Neural cell (in vitro differentiated cells): ENCODE data around the gene ERLIN1.

Source experiments
- EP300 ChIP-seq: fragments of 450-650 bp; conservative IDR thresholded peaks from 2 replicates; pipeline ENCODE4 v1.6.1; 2014; ENCODE audit warnings: antibody characterized with exemption, mild to moderate bottlenecking, moderate library complexity; ENCODE audit not compliant: poor library complexity, severe bottlenecking
- EZH2 ChIP-seq: fragments of 200-600, 300-800 bp; shearing (Covaris generic), sonication (generic); IDR thresholded peaks from 2 replicates; pipeline ENCODE4 v1.6.1; 2014; ENCODE audit warnings: antibody characterized with exemption, low read length, borderline replicate concordance, mild to moderate bottlenecking; ENCODE audit not compliant: insufficient read depth, poor library complexity, severe bottlenecking
- MXI1 ChIP-seq: fragments of 450-650 bp; conservative IDR thresholded peaks from 2 replicates; pipeline ENCODE4 v1.6.1; 2014; ENCODE audit warnings: antibody characterized with exemption, mild to moderate bottlenecking; ENCODE audit not compliant: poor library complexity, severe bottlenecking
- POLR2AphosphoS5 ChIP-seq: IDR thresholded peaks from 2 replicates; pipeline ENCODE4 v1.6.1; 2012
- SMC3 ChIP-seq: fragments of 450-650 bp; conservative IDR thresholded peaks from 2 replicates; pipeline ENCODE4 v1.6.1; 2014; ENCODE audit warnings: antibody characterized with exemption, mild to moderate bottlenecking, moderate library complexity; ENCODE audit not compliant: poor library complexity
- TAF1 ChIP-seq: IDR thresholded peaks from 2 replicates; pipeline ENCODE4 v1.6.1; 2012; ENCODE audit warnings: low read depth
- TF ChIP-seq, protein P1 (sequence below): fragments of 450-650 bp; IDR thresholded peaks from 2 replicates; pipeline ENCODE4 v1.5.1; 2014; ENCODE audit warnings: antibody characterized with exemption, mild to moderate bottlenecking, moderate library complexity; ENCODE audit not compliant: poor library complexity, severe bottlenecking
- TF ChIP-seq, protein P2 (sequence below): IDR thresholded peaks from 2 replicates; pipeline ENCODE4 v1.6.1; 2012; ENCODE audit warnings: borderline replicate concordance

GRCh38 chr10:100174699-100175677 lies 10.8 kb downstream of the ERLIN1 start:
- TF ChIP-seq, protein P1, sequence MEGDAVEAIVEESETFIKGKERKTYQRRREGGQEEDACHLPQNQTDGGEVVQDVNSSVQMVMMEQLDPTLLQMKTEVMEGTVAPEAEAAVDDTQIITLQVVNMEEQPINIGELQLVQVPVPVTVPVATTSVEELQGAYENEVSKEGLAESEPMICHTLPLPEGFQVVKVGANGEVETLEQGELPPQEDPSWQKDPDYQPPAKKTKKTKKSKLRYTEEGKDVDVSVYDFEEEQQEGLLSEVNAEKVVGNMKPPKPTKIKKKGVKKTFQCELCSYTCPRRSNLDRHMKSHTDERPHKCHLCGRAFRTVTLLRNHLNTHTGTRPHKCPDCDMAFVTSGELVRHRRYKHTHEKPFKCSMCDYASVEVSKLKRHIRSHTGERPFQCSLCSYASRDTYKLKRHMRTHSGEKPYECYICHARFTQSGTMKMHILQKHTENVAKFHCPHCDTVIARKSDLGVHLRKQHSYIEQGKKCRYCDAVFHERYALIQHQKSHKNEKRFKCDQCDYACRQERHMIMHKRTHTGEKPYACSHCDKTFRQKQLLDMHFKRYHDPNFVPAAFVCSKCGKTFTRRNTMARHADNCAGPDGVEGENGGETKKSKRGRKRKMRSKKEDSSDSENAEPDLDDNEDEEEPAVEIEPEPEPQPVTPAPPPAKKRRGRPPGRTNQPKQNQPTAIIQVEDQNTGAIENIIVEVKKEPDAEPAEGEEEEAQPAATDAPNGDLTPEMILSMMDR, result no peak
- TF ChIP-seq TAF1 (no peak), EP300 (no peak), SMC3 (no peak), POLR2AphosphoS5 (no peak), EZH2 (no peak), MXI1 (no peak)
- TF ChIP-seq, protein P2, sequence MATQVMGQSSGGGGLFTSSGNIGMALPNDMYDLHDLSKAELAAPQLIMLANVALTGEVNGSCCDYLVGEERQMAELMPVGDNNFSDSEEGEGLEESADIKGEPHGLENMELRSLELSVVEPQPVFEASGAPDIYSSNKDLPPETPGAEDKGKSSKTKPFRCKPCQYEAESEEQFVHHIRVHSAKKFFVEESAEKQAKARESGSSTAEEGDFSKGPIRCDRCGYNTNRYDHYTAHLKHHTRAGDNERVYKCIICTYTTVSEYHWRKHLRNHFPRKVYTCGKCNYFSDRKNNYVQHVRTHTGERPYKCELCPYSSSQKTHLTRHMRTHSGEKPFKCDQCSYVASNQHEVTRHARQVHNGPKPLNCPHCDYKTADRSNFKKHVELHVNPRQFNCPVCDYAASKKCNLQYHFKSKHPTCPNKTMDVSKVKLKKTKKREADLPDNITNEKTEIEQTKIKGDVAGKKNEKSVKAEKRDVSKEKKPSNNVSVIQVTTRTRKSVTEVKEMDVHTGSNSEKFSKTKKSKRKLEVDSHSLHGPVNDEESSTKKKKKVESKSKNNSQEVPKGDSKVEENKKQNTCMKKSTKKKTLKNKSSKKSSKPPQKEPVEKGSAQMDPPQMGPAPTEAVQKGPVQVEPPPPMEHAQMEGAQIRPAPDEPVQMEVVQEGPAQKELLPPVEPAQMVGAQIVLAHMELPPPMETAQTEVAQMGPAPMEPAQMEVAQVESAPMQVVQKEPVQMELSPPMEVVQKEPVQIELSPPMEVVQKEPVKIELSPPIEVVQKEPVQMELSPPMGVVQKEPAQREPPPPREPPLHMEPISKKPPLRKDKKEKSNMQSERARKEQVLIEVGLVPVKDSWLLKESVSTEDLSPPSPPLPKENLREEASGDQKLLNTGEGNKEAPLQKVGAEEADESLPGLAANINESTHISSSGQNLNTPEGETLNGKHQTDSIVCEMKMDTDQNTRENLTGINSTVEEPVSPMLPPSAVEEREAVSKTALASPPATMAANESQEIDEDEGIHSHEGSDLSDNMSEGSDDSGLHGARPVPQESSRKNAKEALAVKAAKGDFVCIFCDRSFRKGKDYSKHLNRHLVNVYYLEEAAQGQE, result no peak
